GM19455 (cell line): ENCODE measurements around the gene HP.
"Not testable (repeated sequence)": the region's sequence is repeated elsewhere in the genome, so short reads cannot be mapped to it uniquely, and the experiment has no call there.

Source experiments
- ATAC-seq: cut with Tn5 transposase; IDR thresholded peaks from one replicate; pipeline ENCODE4 v1.9.1; 2021; ENCODE audit not compliant: unreplicated experiment

Gene HP

GRCh38 chr16:72043058-72043457 lies 11.2 kb upstream of the HP start:
- no peak for ATAC-seq

- no peak for ATAC-seq
Observed at GRCh38 chr16:72043539-72043938, 10.8 kb upstream of the HP start.

GRCh38 chr16:72044296-72044695 lies 10.0 kb upstream of the HP start:
- no peak for ATAC-seq

GRCh38 chr16:72044825-72045359 lies 9.4 kb upstream of the HP start:
- ATAC-seq: no peak

- ATAC-seq: no peak
Observed at GRCh38 chr16:72049110-72049509, 5.2 kb upstream of the HP start.

GRCh38 chr16:72050769-72051464 lies 3.4 kb upstream of the HP start:
- ATAC-seq: no peak

GRCh38 chr16:72051818-72052217 lies 2.5 kb upstream of the HP start:
- ATAC-seq: no peak

GRCh38 chr16:72055911-72056310 lies 1.6 kb downstream of the HP start:
- ATAC-seq: no peak

- not testable (repeated sequence) for ATAC-seq
Observed at GRCh38 chr16:72057313-72057712, 3.0 kb downstream of the HP start.

- not testable (repeated sequence) for ATAC-seq
Observed at GRCh38 chr16:72059060-72059459, 4.8 kb downstream of the HP start.

- ATAC-seq: no peak
Observed at GRCh38 chr16:72060405-72060804, 6.1 kb downstream of the HP start.

- ATAC-seq: no peak
Observed at GRCh38 chr16:72061564-72061963, 7.3 kb downstream of the HP start.

GRCh38 chr16:72064361-72064894 lies 10.1 kb downstream of the HP start:
- ATAC-seq: no peak

GRCh38 chr16:72066747-72067146 lies 12.4 kb downstream of the HP start:
- ATAC-seq: peak; percentile 51

- ATAC-seq: no peak
Observed at GRCh38 chr16:72068930-72069329, 14.6 kb downstream of the HP start.

- ATAC-seq: no peak
Observed at GRCh38 chr16:72072514-72073342, 18.4 kb downstream of the HP start.

GRCh38 chr16:72073560-72074230 lies 19.4 kb downstream of the HP start:
- ATAC-seq: no peak

GRCh38 chr16:72075067-72075466 lies 20.8 kb downstream of the HP start:
- ATAC-seq: not testable (repeated sequence)

GRCh38 chr16:72076991-72077706 lies 22.8 kb downstream of the HP start:
- not testable (repeated sequence) for ATAC-seq

GRCh38 chr16:72083778-72084404 lies 29.6 kb downstream of the HP start:
- no peak for ATAC-seq
